ENCODE data around the gene GSTA3.
"Not testable (repeated sequence)": the region's sequence is repeated elsewhere in the genome, so short reads cannot be mapped to it uniquely, and the experiment has no call there.

Gene GSTA3

DNA sequence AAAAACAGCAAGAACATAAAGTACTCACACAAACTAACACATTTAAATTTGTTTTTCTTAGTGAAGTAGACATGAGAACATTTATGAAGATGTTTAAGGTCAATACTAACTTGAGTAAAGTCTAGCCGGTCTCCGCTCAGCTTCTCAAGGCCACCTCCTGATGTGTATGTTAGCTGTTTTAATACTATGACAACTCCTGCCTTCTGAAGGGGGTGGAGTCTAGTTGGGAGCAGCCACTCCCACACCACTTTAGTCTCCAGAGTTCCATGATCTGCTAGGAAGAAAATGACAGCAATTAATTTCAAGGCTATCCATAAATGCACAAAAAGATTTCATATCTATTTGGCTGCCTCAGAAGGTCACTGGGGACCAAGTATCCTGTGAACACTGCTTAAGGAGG is at the start of gene GSTA3:
GSTA3 (minus strand) TSS at position 168 of the 400 bp plus-strand sequence. CDS start 3,864 bp downstream, outside the sequence.
- no peaks in the 10 kb centered on the region for H3K27me3 Mint-ChIP-seq (ENCODE audit: low read depth)
- H3K9me3 Mint-ChIP-seq, result no peaks in the 10 kb centered on the region
- H3K36me3 Mint-ChIP-seq (ENCODE audit: low read depth), result no peaks in the 10 kb centered on the region
- H3K4me3 Mint-ChIP-seq, result no peak within 1 kb of the TSS
- no peaks in the 10 kb centered on the region for H3K4me1 Mint-ChIP-seq (ENCODE audit: low read depth)
- H3K27ac Mint-ChIP-seq, result no peak within 1 kb of the TSS

- no peaks in the 10 kb centered on the region for H3K9me3 Mint-ChIP-seq
- no peak overlapping the region for H3K4me3 Mint-ChIP-seq
- H3K4me1 Mint-ChIP-seq (ENCODE audit: low read depth), result no peaks in the 10 kb centered on the region
- H3K36me3 Mint-ChIP-seq (ENCODE audit: low read depth), result no peaks in the 10 kb centered on the region
- peaks cover 4% of the 10 kb centered on the region for H3K27me3 Mint-ChIP-seq (ENCODE audit: low read depth)
- H3K27ac Mint-ChIP-seq, result no peak overlapping the region
Measured at GRCh38 chr6:52958546-52959255, 49.2 kb upstream of the GSTA3 start.

GRCh38 chr6:52955871-52956270 is 46.4 kb upstream of the GSTA3 start:
- no peak overlapping the region for H3K4me3 Mint-ChIP-seq
- no peaks in the 10 kb centered on the region for H3K4me1 Mint-ChIP-seq (ENCODE audit: low read depth)
- no peaks in the 10 kb centered on the region for H3K36me3 Mint-ChIP-seq (ENCODE audit: low read depth)
- no peaks in the 10 kb centered on the region for H3K9me3 Mint-ChIP-seq
- no peak overlapping the region for H3K27ac Mint-ChIP-seq
- peaks cover 4% of the 10 kb centered on the region for H3K27me3 Mint-ChIP-seq (ENCODE audit: low read depth)

DNA sequence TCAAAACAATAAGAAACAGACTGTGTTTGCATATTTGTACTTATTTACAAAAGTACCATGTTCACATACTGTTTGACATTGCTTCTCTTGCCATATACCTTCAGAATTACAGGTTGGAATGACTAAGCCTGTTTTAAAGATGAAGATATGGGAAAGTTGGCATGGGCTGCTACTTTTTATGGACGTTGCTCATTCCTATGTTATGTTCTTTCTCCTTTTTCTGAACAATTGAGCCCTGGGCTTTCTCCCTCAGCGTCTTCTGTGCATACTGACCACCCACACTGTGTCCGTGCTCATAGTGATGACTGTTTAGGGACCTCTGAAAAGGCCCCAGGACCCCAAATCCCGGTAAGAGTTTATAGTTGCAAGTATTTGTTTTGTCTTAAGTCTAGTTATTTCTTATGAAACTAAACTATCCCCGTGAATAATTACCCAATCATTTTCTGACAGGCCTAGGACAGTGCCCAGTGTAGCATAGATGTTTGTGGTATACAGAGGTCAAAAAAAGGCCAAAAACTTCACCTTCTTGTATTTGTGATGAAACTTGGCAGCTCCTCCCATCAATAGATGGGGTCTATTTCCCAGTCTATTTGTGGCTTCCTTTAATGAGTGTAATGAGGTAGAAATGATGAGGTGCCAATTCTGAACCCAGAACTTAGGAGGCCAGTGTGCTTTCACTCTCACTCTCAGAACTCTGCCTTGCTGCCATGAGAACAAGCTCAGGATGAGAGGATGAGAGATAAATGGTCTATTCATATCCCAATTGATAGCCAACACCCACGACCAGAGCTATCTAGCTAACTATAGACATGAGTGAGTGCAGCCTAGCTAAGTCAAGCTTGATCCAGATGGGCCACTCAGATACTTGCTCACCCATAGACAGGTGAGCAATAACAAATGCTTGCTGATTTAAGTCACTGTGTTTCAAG is 44.7 kb upstream of the GSTA3 start:
- Mint-ChIP-seq H3K4me3 (no peak overlapping the region), H3K9me3 (no peaks in the 10 kb centered on the region), H3K27me3 (ENCODE audit: low read depth) (peaks cover 16% of the 10 kb centered on the region), H3K36me3 (ENCODE audit: low read depth) (no peaks in the 10 kb centered on the region), H3K4me1 (ENCODE audit: low read depth) (no peaks in the 10 kb centered on the region), H3K27ac (no peak overlapping the region)

DNA sequence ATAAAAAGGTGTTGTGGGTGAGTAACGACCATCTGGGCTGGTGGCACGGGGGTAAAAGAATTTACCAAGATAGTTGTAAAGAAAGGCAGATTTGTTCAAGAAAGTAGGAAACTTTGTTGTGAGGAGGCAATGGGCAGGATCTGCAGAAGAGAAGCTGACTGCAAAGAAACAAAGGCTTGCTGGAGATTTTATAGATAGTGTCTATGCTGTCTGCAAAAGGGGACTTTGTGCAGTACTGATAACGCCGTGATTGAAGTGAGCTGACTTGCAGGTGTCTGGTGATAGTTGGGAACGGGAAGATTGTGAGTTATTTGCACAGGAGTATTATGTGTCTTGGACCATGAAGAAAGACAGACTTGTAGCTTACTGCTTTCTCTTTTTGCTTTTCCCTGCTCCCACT is 36.8 kb upstream of the GSTA3 start:
- peaks cover 25% of the 10 kb centered on the region for H3K27me3 Mint-ChIP-seq (ENCODE audit: low read depth)
- no peak overlapping the region for H3K4me3 Mint-ChIP-seq
- H3K27ac Mint-ChIP-seq, result no peak overlapping the region
- no peaks in the 10 kb centered on the region for H3K36me3 Mint-ChIP-seq (ENCODE audit: low read depth)
- H3K9me3 Mint-ChIP-seq, result no peaks in the 10 kb centered on the region
- H3K4me1 Mint-ChIP-seq (ENCODE audit: low read depth), result no peaks in the 10 kb centered on the region

GRCh38 chr6:52942821-52943220 is 33.3 kb upstream of the GSTA3 start:
- not testable (repeated sequence) for H3K36me3 Mint-ChIP-seq (ENCODE audit: low read depth); H3K4me3 Mint-ChIP-seq; H3K9me3 Mint-ChIP-seq; H3K4me1 Mint-ChIP-seq (ENCODE audit: low read depth); H3K27ac Mint-ChIP-seq
- peaks cover 11% of the 10 kb centered on the region for H3K27me3 Mint-ChIP-seq (ENCODE audit: low read depth)

DNA sequence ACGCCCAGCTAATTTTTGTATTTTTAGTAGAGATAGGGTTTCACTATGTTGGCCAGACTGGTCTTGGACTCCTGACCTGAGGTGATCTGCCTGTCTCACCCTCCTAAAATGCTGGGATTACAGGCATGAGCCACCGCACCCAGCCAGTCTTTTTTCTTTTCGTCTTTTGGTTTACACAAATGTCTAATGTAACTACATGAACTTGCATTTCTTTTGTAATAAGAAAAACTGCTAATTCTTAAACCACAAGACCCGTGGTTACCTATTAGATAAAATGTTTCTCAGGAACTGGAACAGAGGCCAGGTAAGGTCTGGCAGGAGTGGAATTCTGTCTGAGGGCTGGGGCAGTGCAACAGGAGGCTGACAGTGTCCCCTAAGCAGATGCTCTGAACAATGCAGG is 32.7 kb upstream of the GSTA3 start:
- Mint-ChIP-seq H3K27me3 (ENCODE audit: low read depth) (peaks cover 10% of the 10 kb centered on the region), H3K9me3 (no peaks in the 10 kb centered on the region), H3K36me3 (ENCODE audit: low read depth) (no peaks in the 10 kb centered on the region), H3K4me3 (no peak overlapping the region), H3K4me1 (ENCODE audit: low read depth) (no peaks in the 10 kb centered on the region), H3K27ac (no peak overlapping the region)

DNA sequence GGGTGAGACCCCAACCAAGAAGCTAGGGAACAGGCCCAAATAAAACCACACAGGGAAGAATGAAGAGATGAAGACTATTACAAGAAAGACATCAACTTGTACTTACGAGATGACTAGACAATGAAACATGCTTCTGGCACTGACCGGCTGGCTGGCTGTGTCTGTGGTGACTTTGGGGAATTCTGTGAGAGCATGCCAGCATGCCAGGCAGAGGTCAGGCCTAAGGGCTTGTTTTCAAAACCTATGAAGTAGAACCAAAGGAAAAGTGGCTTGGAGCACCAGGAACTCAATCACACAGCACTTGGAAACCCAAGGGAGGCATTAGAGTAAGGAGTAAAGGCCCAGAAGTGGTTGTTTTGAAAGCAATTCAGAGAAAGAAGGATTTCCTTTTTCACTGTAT is 28.4 kb upstream of the GSTA3 start:
- Mint-ChIP-seq H3K4me1 (ENCODE audit: low read depth) (no peaks in the 10 kb centered on the region), H3K27ac (no peak overlapping the region), H3K9me3 (no peaks in the 10 kb centered on the region), H3K36me3 (ENCODE audit: low read depth) (no peaks in the 10 kb centered on the region), H3K4me3 (no peak overlapping the region), H3K27me3 (ENCODE audit: low read depth) (no peaks in the 10 kb centered on the region)

GRCh38 chr6:52933778-52934177 is 24.3 kb upstream of the GSTA3 start:
- Mint-ChIP-seq H3K27me3 (ENCODE audit: low read depth) (no peaks in the 10 kb centered on the region), H3K4me3 (no peak overlapping the region), H3K27ac (no peak overlapping the region), H3K4me1 (ENCODE audit: low read depth) (no peaks in the 10 kb centered on the region), H3K36me3 (ENCODE audit: low read depth) (no peaks in the 10 kb centered on the region), H3K9me3 (peaks cover 4% of the 10 kb centered on the region)

DNA sequence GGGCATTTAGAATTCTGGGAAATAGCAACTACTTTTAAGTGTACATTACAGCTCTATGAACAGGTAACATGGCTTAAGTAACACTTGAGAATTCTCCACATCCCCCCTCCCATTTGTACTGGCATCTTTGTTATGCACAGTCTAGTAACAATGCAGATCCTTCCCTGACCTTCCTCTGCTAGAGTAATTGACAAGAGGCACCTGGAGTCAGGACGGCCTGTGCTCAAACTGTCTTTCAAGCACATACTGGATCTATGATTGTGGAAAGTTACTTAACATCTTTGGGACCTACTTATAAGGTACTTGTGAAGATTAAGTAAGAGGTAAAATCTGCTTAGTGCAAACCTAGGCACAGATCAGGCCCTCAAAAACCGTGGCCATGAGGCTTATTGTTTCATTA is 21.9 kb upstream of the GSTA3 start:
- peaks cover 3% of the 10 kb centered on the region for H3K27me3 Mint-ChIP-seq (ENCODE audit: low read depth)
- H3K4me3 Mint-ChIP-seq, result no peak overlapping the region
- H3K27ac Mint-ChIP-seq, result no peak overlapping the region
- peaks cover 4% of the 10 kb centered on the region for H3K9me3 Mint-ChIP-seq
- H3K4me1 Mint-ChIP-seq (ENCODE audit: low read depth), result no peaks in the 10 kb centered on the region
- H3K36me3 Mint-ChIP-seq (ENCODE audit: low read depth), result no peaks in the 10 kb centered on the region

DNA sequence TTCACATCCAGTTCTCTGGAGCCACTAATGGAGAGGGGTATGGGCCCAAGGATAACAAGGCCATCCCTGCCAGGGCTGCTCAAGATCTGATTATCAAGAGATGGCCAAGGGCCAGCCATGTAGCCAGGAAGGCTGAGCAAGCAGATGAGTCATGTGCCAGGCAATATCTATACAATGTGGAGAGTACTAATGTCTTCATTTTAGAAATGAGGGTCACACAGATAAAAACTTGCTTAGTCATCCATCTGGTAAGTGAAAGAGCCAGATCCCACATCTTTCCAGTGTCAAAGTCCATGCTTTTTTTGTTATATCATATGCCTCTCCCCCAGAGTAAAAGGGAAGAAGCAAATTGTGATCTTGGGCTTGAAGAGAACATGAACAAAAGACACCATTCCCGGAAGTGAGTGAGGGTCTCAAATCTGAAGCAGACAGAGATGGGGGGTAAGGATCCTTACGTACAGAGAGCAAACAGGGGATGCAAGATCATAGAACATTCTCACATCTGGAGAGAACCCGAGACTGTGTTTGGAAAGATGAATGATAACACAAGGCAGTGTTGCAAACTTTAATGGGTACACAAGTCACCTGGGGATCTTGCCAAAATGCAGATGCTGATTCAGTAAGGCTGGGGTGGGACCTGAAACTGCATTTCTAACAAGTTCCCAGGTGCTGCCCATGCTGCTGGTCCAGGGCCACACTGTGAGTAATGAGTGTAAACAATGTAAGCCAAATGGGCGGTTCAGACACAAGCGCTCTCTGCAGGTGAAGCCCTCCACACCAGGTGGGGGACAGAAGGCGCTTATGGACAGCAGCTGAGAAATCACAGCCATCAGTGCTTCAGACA is 20.0 kb upstream of the GSTA3 start:
- H3K4me1 Mint-ChIP-seq (ENCODE audit: low read depth), result no peaks in the 10 kb centered on the region
- no peaks in the 10 kb centered on the region for H3K36me3 Mint-ChIP-seq (ENCODE audit: low read depth)

DNA sequence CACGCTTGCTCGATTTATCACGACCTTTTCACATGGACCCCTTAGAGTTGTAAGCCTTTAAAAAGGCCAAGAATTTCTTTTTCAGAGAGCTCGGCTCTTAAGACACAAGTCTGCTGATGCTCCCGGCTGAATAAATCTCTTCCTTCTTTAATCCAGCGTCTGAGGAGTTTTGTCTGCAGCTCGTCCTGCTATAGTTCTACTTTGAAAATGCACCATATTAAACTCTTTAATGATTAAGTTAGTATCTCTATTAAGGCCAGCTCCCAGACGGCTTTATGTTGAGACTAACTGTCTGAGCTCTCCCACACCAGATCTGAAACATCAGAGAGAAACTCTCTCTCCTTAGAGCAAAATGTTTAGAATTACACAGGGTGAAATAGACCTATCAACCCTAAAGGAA is 18.0 kb upstream of the GSTA3 start:
- no peak overlapping the region for H3K4me3 Mint-ChIP-seq

More for the DNA sequence above, 20.0 kb upstream of the GSTA3 start:
- peaks cover 4% of the 10 kb centered on the region for H3K9me3 Mint-ChIP-seq
- no peak overlapping the region for H3K27ac Mint-ChIP-seq
- peaks cover 3% of the 10 kb centered on the region for H3K27me3 Mint-ChIP-seq (ENCODE audit: low read depth)
- no peak overlapping the region for H3K4me3 Mint-ChIP-seq

DNA sequence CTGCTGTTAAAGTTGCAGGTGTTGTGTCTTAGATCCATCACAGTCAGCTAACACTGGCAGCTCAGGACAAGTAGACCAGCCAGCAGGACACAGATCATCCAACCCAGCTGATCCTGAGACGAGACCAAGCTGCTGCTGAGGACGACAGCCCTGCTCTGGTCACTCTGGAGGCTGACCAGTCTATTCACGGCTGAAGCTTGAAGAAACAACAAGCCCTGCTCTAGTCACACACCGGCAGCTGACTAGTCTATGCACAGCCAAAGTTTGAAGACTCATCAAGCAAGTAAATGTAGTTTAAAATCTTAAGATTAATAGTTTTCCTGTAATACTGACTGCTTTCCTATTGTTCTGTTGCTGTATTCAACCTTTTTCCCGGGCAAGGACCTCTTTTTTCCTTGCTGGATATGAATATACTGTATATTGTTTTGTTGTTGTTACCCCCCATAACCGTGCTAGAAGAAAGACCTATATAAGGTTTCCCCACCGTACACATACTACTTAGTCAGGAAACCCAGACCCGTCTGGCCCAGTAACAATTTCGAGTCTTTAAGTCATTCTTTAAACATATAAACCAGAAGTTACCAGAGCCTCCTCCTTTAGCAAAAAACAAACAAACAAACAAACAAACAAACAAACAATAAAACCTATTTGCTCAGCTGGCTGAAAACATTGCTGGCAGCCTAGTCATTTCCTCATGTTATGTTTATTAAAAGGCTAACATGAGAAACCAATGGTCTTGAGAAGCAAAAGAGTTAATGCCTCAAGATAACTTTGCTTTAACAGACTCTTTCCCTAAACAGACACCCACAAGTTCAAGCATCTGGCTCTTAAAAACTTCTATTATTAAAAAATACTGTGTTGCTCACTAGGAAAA is 16.7 kb upstream of the GSTA3 start:
- no peak overlapping the region for H3K27ac Mint-ChIP-seq
- no peak overlapping the region for H3K4me3 Mint-ChIP-seq
- no peaks in the 10 kb centered on the region for H3K4me1 Mint-ChIP-seq (ENCODE audit: low read depth)
- H3K27me3 Mint-ChIP-seq (ENCODE audit: low read depth), result peaks cover 3% of the 10 kb centered on the region
- no peaks in the 10 kb centered on the region for H3K36me3 Mint-ChIP-seq (ENCODE audit: low read depth)
- peaks cover 4% of the 10 kb centered on the region for H3K9me3 Mint-ChIP-seq

More for the DNA sequence above, 18.0 kb upstream of the GSTA3 start:
- Mint-ChIP-seq H3K27ac (no peak overlapping the region), H3K27me3 (ENCODE audit: low read depth) (peaks cover 3% of the 10 kb centered on the region), H3K36me3 (ENCODE audit: low read depth) (no peaks in the 10 kb centered on the region), H3K4me1 (ENCODE audit: low read depth) (no peaks in the 10 kb centered on the region), H3K9me3 (peaks cover 4% of the 10 kb centered on the region)

- no peaks in the 10 kb centered on the region for H3K36me3 Mint-ChIP-seq (ENCODE audit: low read depth)
- H3K4me3 Mint-ChIP-seq, result no peak overlapping the region
- no peak overlapping the region for H3K27ac Mint-ChIP-seq
- peaks cover 4% of the 10 kb centered on the region for H3K9me3 Mint-ChIP-seq
- no peaks in the 10 kb centered on the region for H3K4me1 Mint-ChIP-seq (ENCODE audit: low read depth)
- H3K27me3 Mint-ChIP-seq (ENCODE audit: low read depth), result peaks cover 3% of the 10 kb centered on the region
Measured at GRCh38 chr6:52925042-52925441, 15.5 kb upstream of the GSTA3 start.

Measured in T-helper 1 cell treated with Interleukin-12 subunit alpha and Interleukin-12 subunit beta and Interleukin-4 antibody, amounts not matched to agents 30 μg/mL and 1 μg/mL, for 36 hours (primary cell).